Psoas muscle (tissue), 8 donors: ENCODE data around the gene NEMF. TPM values are rescaled to one million over a fixed set of nuclear protein-coding genes. Genes with fewer than 3 reads are reported as not detected.
"Not testable (repeated sequence)": the region's sequence is repeated elsewhere in the genome, so short reads cannot be mapped to it uniquely, and the experiment has no call there.

ENCODE experiments used
- ATAC-seq, 4 donors: fragments of 200-7000 bp; cut with Tn5 transposase; one replicate each; pipeline ENCODE4 v1.9.1; 2020; ENCODE audit warnings: moderate library complexity in 3 of 4, mild to moderate bottlenecking in 2 of 4
- DNase-seq, 2 donors: peaks; one replicate each; pipeline ENCODE4 v3.0.0-alpha.2; 2020
- H3K27ac ChIP-seq: fragments of 200-600 bp; one replicate; pipeline ENCODE4 v1.8.0; 2022
- H3K27me3 ChIP-seq, 3 donors: fragments of 200-600 bp in 1 of 3; one replicate each; pipeline versions ENCODE4 v1.6.1 to v1.8.0; 2013 to 2022; ENCODE audit warnings: low read length in 2 of 3, mild to moderate bottlenecking in 2 of 3, moderate library complexity in 1 of 3; ENCODE audit not compliant: insufficient read depth in 3 of 3
- H3K36me3 ChIP-seq, 2 donors: fragments of 200-600 bp in 1 of 2; one replicate each; pipeline versions ENCODE4 v1.6.1 to v1.8.0; 2013 to 2022; ENCODE audit warnings: low read depth in 1 of 2, mild to moderate bottlenecking in 1 of 2, moderate library complexity in 1 of 2; ENCODE audit not compliant: insufficient read depth in 1 of 2
- H3K4me1 ChIP-seq: fragments of 200-600 bp; one replicate; pipeline ENCODE4 v1.8.0; 2022
- H3K4me3 ChIP-seq: fragments of 200-600 bp; one replicate; pipeline ENCODE4 v1.8.0; 2022; ENCODE audit warnings: mild to moderate bottlenecking
- H3K9me3 ChIP-seq: fragments of 200-600 bp; one replicate; pipeline ENCODE4 v1.8.0; 2022
- CTCF ChIP-seq: fragments of 200-600 bp; IDR thresholded peaks from one replicate; pipeline ENCODE4 v1.8.0; 2022; ENCODE audit warnings: antibody characterized with exemption
- WGBS, 3 donors: extraction: QIAGEN DNeasy Blood & Tissue Kit; methylation state at CpG; one replicate each; pipeline versions ENCODE4 v1.1.6 to v1.1.7; 2013; 5-methylcytosine and 5-hydroxymethylcytosine counted together
- intact Hi-C, 2 donors: fragments of 100-400 bp; cut with DNase I; formaldehyde crosslinking; loops; one replicate each; pipeline versions ENCODE4 v1.11.0 to v1.14.2; 2022
- polyA plus RNA-seq, 3 donors: library from polyadenylated mRNA; stranded (reverse); fragments of 200-250 nt; gene quantifications; one replicate each; pipeline ENCODE4 v1.2.3, GENCODE V29; 2013
- total RNA-seq, 4 donors: library from RNA; stranded (reverse); fragmentation: NEBNext Ultra II Directional in 2 of 4; extraction: Animal tissue kit (Norgen Biotek cat#: 25700) in 2 of 4; gene quantifications; one replicate each; pipeline versions ENCODE4 v1.2.1 to v1.2.4, GENCODE V29; 2021 to 2023
- donor health status: healthy with polysubstance abuse.
- donor health status: DM: no; HTN: no; CAD: no; lungs with moderate emphysema.
- donor health status: Bipolar disorder and iron deficiency.
- donor health status: healthy.
- donor health status: DM: yes; HTN: yes; CAD: no.
- donor health status: DM: no; HTN: no; CAD: no.
- donor health status: DM: no; HTN: no; CAD: no.
- donor health status: DM: yes; HTN: yes; CAD: no.

The NEMF gene
- total and polyA plus RNA-seq, 7 donors, result 20.5 to 68.3 (median 52.8) TPM

- H3K4me3 ChIP-seq, result no peak overlapping the region
- 0% methylated on average over 1 of the region's 1 CpG for WGBS, 3 donors
- H3K36me3 ChIP-seq, result peaks cover 4 to 98% of the 10 kb centered on the region in 2 donors
- ATAC-seq (no peak), DNase-seq (no peak)
- H3K4me1 ChIP-seq, result no peaks in the 10 kb centered on the region
- intact Hi-C loops, result no loop called here
- no peak for TF ChIP-seq CTCF
- no peaks in the 10 kb centered on the region for H3K27me3 ChIP-seq
- H3K9me3 ChIP-seq, result no peaks in the 10 kb centered on the region
- no peak overlapping the region for H3K27ac ChIP-seq
These were observed 43.8 kb downstream of the NEMF start for GRCh38 chr14:49808780-49809179.

GRCh38 chr14:49796025-49796424 is 56.6 kb downstream of the NEMF start:
- no peak for ATAC-seq
- Histone ChIP-seq H3K4me1 (no peaks in the 10 kb centered on the region), H3K27me3 (no peaks in the 10 kb centered on the region), H3K36me3 (peaks cover 7 to 86% of the 10 kb centered on the region in 2 donors), H3K9me3 (no peaks in the 10 kb centered on the region), H3K4me3 (no peak overlapping the region), H3K27ac (no peak overlapping the region)
- intact Hi-C loops, result loop anchor here (5.0 kb wide), 2 partner anchors 36 to 41 kb away; no protein-coding TSS in a partner anchor
- no peak for DNase-seq
- no peak for TF ChIP-seq CTCF
- 79 to 85% (median 84%) methylated on average over 2 of the region's 2 CpGs for WGBS, 3 donors

- DNase-seq (no peak), ATAC-seq (peak in 2 of 4 donors; percentile 14 to 48)
- 0% methylated on average over 1 of the region's 1 CpG for WGBS, 3 donors
- Histone ChIP-seq H3K4me3 (no peak overlapping the region), H3K9me3 (no peaks in the 10 kb centered on the region), H3K4me1 (no peaks in the 10 kb centered on the region), H3K36me3 (peaks cover 5 to 86% of the 10 kb centered on the region in 2 donors), H3K27ac (peak overlapping the region; percentile 21), H3K27me3 (no peaks in the 10 kb centered on the region)
- intact Hi-C loops, result no loop called here
- TF ChIP-seq CTCF, result no peak
These were observed 60.0 kb downstream of the NEMF start for GRCh38 chr14:49792618-49793017.

GRCh38 chr14:49786315-49786714 is 66.3 kb downstream of the NEMF start:
- Histone ChIP-seq H3K27me3 (no peaks in the 10 kb centered on the region), H3K27ac (no peak overlapping the region), H3K36me3 (peaks cover 9 to 100% of the 10 kb centered on the region in 2 donors), H3K4me3 (no peak overlapping the region), H3K4me1 (no peaks in the 10 kb centered on the region), H3K9me3 (no peaks in the 10 kb centered on the region)
- intact Hi-C loops, result loop anchor here in 1 of 2 donors (5.0 kb wide), 1 partner anchor 41 kb away; no protein-coding TSS in a partner anchor
- DNase-seq, result no peak
- 94 to 99% (median 96%) methylated on average over 2 of the region's 2 CpGs for WGBS, 3 donors
- ATAC-seq, result no peak
- no peak for TF ChIP-seq CTCF

- ATAC-seq (no peak), DNase-seq (no peak)
- TF ChIP-seq CTCF, result no peak
- no peak overlapping the region for H3K4me3 ChIP-seq
- H3K4me1 ChIP-seq, result no peaks in the 10 kb centered on the region
- no peak overlapping the region for H3K27ac ChIP-seq
- WGBS, 3 donors, result 77 to 86% (median 84%) methylated on average over 3 of the region's 3 CpGs
- intact Hi-C loops, result no loop called here
- no peaks in the 10 kb centered on the region for H3K9me3 ChIP-seq
- H3K27me3 ChIP-seq, result no peaks in the 10 kb centered on the region
- peaks cover 6 to 100% of the 10 kb centered on the region in 2 donors for H3K36me3 ChIP-seq
These were observed 69.1 kb downstream of the NEMF start for GRCh38 chr14:49783394-49784014.

- H3K27me3 ChIP-seq, H3K4me3 ChIP-seq, ATAC-seq, H3K9me3 ChIP-seq, H3K4me1 ChIP-seq, intact Hi-C loops, H3K27ac ChIP-seq, DNase-seq: not testable (repeated sequence)
- 88 to 91% (median 90%) methylated on average over 7 of the region's 7 CpGs for WGBS, 3 donors
- H3K36me3 ChIP-seq, result peaks cover 6 to 100% of the 10 kb centered on the region in 2 donors
These were observed 71.5 kb downstream of the NEMF start for GRCh38 chr14:49781040-49781439.
